GM12875 (cell line): ENCODE measurements around the gene SLC7A6.

Experiments used
- H3K4me3 ChIP-seq: one replicate; pipeline ENCODE4 v1.5.1; 2011; ENCODE audit warnings: low read depth, low read length, control low read depth
- CTCF ChIP-seq: IDR thresholded peaks from 2 replicates; pipeline ENCODE4 v1.5.1; 2011; ENCODE audit warnings: low read depth, mild to moderate bottlenecking, control low read depth, inconsistent platforms, low read length, moderate library complexity, borderline replicate concordance; ENCODE audit not compliant: insufficient read depth

SLC7A6 gene

GRCh38 chr16:68253721-68254120 is 10.6 kb upstream of the SLC7A6 start:
- no peak overlapping the region for H3K4me3 ChIP-seq
- TF ChIP-seq CTCF = no peak

GRCh38 chr16:68255712-68256111 is 8.6 kb upstream of the SLC7A6 start:
- no peak for TF ChIP-seq CTCF
- H3K4me3 ChIP-seq = no peak overlapping the region

DNA sequence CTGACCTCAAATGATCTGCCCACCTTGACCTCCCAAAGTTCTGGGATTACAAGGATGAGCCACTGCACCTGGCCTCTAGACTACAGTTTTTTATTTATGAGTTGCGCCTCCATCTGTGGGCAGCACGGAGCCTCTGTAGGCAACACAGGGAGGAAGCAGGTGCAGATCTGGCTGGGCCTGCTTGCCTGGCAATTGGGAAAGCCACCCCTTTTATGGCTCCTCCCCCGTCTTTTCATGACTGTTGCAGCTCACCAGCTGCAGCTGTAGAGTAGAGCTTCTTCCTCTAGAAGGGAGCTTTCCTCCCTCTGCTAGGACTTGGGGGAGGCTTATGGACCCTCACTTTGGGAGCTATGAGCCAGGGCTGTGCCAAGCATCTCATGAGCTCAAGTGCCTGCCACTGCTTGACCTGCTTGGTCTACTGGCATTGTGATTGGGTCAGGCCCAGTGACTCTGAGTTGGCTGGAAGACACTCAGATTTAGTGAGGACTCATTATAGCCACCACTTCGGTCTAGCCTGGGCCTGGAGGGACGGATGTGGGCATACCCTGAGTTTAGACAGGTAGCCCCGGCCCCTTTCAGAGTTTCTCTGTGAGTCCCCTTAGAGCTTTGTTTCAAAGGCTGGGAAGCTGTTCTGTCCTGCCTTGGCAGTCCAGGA is 6.9 kb upstream of the SLC7A6 start:
- TF ChIP-seq CTCF = no peak

GRCh38 chr16:68257906-68258800 is 6.2 kb upstream of the SLC7A6 start:
- no peak overlapping the region for H3K4me3 ChIP-seq
- TF ChIP-seq CTCF = no peak

More for the DNA sequence above, 6.9 kb upstream of the SLC7A6 start:
- H3K4me3 ChIP-seq = no peak overlapping the region

DNA sequence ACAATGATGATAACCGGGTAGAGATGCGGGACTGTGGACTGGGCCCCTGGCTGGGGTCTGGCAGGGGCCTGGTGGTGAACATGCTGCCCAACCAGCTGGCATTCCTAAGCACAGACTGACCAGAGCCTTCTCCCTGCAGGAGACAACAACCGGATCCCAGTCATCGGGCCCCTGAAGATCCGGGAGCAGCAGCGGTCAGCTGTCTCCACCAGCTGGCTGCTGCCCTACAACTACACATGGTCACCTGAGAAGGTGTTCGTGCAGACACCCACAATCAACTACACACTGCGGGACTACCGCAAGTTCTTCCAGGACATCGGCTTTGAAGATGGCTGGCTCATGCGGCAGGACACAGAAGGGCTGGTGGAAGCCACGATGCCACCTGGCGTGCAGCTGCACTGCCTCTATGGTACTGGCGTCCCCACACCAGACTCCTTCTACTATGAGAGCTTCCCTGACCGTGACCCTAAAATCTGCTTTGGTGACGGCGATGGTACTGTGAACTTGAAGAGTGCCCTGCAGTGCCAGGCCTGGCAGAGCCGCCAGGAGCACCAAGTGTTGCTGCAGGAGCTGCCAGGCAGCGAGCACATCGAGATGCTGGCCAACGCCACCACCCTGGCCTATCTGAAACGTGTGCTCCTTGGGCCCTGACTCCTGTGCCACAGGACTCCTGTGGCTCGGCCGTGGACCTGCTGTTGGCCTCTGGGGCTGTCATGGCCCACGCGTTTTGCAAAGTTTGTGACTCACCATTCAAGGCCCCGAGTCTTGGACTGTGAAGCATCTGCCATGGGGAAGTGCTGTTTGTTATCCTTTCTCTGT is 5.1 kb upstream of the SLC7A6 start:
- no peak overlapping the region for H3K4me3 ChIP-seq
- TF ChIP-seq CTCF = no peak

- TF ChIP-seq CTCF = no peak
- peak overlapping the region; percentile 89 for H3K4me3 ChIP-seq
These were observed 683 bp upstream of the SLC7A6 start for GRCh38 chr16:68263559-68264127.
